ENCODE measurements around the gene EML5.
A peak's percentile ranks its signal among the peaks of the same experiment; 100 is the strongest.

EML5 gene

DNA sequence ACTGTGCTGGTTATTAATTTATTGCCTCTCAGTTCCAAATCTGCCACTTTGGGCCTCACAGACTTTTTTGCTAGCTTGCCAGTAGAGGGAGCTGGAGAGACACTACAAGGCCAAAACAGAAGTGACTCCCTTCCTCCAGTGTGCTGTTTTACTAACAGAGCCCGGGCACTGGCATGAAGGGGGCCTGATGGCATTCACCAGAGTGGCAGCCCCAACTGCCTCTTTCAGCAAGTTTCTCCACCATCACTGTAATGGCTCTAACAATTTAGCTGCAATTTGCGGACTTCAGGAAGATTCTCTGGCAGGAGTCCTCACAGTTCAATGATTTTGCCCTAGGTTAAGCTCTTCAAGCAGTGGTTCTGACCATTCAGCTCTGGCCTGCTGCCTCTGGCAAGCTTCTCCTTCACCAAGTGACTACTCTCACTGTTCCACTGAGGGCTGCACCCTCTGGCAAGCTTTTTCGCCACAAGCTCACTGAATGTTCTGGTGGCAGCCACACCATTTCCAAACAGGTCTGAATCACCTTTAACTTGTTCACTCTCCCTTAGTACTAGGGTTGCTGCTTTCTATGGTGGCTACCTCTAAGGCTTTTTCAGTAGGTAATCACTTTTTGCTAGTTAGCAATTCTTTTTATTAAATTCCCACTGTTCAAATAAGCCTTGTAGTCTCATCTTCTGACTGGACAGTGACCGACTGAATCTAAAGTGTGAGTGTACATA, 125.0 kb downstream of the EML5 start:
- no peak overlapping the region for H3K27ac ChIP-seq
- no peak for TF ChIP-seq ZFX (IDR thresholded peaks at IDR 0.05; ENCODE audit: borderline replicate concordance)
- TF ChIP-seq, protein P1, sequence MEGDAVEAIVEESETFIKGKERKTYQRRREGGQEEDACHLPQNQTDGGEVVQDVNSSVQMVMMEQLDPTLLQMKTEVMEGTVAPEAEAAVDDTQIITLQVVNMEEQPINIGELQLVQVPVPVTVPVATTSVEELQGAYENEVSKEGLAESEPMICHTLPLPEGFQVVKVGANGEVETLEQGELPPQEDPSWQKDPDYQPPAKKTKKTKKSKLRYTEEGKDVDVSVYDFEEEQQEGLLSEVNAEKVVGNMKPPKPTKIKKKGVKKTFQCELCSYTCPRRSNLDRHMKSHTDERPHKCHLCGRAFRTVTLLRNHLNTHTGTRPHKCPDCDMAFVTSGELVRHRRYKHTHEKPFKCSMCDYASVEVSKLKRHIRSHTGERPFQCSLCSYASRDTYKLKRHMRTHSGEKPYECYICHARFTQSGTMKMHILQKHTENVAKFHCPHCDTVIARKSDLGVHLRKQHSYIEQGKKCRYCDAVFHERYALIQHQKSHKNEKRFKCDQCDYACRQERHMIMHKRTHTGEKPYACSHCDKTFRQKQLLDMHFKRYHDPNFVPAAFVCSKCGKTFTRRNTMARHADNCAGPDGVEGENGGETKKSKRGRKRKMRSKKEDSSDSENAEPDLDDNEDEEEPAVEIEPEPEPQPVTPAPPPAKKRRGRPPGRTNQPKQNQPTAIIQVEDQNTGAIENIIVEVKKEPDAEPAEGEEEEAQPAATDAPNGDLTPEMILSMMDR (IDR thresholded peaks at IDR 0.05): peak; percentile 93

DNA sequence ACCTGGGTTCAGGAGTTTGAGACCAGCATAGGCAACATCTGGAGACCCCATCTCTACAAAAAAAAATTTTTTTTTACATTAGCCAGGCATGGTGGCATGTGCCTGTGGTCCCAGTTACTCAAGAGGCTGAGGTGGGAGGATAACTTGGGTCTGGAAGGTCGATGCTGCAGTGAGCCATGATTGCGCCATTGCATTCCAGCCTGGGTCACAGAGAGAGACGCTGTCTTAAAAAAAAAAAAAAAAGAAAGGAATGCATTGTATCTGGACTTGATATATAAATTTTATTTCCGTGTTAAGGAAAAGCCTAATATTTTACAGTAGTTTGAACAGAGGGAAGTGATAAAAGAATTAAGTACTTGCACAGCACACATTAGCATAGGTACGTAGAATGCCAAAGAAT, 132.7 kb downstream of the EML5 start:
- H3K27ac ChIP-seq: no peak overlapping the region
- no peak for TF ChIP-seq ZFX (IDR thresholded peaks at IDR 0.05; ENCODE audit: borderline replicate concordance)
- TF ChIP-seq, protein P1 (IDR thresholded peaks at IDR 0.05): no peak

DNA sequence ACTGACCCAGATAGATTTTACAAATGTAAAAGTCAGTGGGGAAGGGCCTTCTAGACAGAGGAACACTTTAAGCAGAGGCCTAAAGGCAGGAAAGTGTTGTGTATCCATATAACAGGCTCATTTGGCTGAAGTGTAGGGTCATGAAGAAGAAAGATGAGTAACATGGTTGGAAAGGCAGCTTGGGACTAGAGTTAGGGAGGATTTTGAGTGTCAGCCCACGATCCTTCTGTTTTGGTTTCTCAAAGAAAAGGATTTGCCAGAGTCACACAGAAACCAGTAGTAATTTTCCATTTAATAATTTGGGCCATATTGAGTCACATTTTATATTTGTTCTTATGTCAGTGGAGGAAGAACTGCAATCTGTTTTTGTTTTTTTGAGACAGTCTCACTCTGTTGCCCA, 153.5 kb downstream of the EML5 start:
- H3K27ac ChIP-seq: no peak overlapping the region
- TF ChIP-seq, protein P1 (IDR thresholded peaks at IDR 0.05): no peak
- TF ChIP-seq ZFX (IDR thresholded peaks at IDR 0.05; ENCODE audit: borderline replicate concordance): no peak

DNA sequence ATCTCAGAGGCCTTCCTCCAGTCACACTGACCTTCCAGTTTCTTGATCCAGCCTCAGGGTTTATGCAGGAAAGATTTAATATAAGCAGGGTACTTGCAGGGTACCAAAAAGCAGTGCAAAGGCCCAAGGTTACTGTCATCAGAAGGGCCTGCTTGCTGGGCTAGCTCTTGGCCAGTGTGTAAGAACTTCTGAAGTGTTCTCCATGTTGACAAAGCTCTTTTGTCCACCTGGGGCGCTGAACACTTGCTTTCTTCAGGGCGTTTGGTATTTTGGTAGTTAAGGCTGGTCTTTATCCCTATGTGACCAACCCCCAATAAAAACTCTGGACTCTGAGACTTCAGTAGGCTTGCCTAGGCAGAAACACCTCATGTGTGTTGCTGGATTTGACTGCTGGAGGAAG, 160.2 kb downstream of the EML5 start:
- TF ChIP-seq, protein P1 (IDR thresholded peaks at IDR 0.05): no peak
- TF ChIP-seq ZFX (IDR thresholded peaks at IDR 0.05; ENCODE audit: borderline replicate concordance): no peak
- no peak overlapping the region for H3K27ac ChIP-seq

DNA sequence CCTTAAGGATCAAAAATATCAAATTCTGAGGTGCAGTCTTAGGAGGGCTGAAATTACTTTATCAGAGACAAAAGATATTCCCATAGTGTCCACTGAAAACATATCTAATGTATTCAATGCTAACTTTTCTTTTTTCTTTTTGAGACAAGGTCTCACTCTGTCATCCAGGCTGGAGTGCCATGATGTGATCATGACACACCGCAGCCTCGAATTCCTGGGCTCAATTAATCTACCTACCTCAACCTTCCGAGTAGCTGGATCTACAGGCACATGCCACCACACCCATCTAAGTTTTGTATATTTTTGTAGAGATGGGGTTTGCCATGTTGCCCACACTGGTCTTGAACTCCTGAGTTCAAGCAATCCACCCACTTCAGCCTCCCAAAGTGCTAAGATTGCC, 161.7 kb downstream of the EML5 start:
- H3K27ac ChIP-seq: no peak overlapping the region
- TF ChIP-seq, protein P1 (IDR thresholded peaks at IDR 0.05): no peak
- no peak for TF ChIP-seq ZFX (IDR thresholded peaks at IDR 0.05; ENCODE audit: borderline replicate concordance)

DNA sequence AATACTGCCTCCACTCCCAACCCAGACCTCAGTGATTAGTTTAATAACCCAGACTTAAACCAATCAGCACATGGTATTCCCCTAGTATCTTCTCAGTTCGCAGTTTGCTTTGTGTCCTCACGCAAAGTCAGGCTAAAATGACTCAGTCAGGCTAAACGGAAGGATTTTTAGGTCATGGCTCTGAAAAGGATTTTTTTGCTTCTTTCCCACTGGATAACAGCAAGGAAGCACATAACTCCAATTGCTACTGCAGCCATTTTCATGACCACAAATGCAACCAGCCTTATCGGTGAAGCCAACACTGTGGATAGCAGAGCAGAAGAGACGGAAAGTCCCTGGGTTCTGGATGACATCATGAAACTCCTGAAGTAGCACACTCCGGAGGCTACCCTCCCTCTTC, 162.2 kb downstream of the EML5 start:
- TF ChIP-seq ZFX (IDR thresholded peaks at IDR 0.05; ENCODE audit: borderline replicate concordance): no peak
- TF ChIP-seq, protein P1 (IDR thresholded peaks at IDR 0.05): no peak
- H3K27ac ChIP-seq: no peak overlapping the region

DNA sequence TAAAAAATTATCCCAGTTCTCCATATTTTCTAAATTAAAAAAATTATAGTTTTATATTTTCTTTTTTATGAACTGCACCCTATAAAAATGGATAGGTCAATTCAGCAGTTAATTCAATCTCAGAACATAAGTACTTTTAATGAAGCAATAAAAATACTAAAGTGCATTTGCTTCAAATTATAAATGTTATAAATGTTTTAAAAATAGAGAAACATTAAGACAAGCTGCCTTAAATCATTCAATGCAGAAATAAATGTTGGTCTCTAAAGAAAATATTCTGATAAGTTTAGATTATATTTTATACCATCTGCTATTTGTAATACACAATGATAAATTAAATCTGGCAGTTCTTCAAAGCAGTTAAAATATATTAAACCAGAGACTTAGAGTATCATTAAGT, 164.3 kb downstream of the EML5 start:
- TF ChIP-seq ZFX (IDR thresholded peaks at IDR 0.05; ENCODE audit: borderline replicate concordance): no peak
- TF ChIP-seq, protein P1 (IDR thresholded peaks at IDR 0.05): no peak
- H3K27ac ChIP-seq: no peak overlapping the region
